Measurements from ENCODE around the gene COPS9. TPM values are rescaled to one million over a fixed set of nuclear protein-coding genes. Genes with fewer than 3 reads are reported as not detected.

COPS9 gene
- total RNA-seq, result 100 to 1,000 TPM in 1 of 4 donors, 10 to 100 TPM in 3; 13.1 to 124 (median 72.1) TPM

DNA sequence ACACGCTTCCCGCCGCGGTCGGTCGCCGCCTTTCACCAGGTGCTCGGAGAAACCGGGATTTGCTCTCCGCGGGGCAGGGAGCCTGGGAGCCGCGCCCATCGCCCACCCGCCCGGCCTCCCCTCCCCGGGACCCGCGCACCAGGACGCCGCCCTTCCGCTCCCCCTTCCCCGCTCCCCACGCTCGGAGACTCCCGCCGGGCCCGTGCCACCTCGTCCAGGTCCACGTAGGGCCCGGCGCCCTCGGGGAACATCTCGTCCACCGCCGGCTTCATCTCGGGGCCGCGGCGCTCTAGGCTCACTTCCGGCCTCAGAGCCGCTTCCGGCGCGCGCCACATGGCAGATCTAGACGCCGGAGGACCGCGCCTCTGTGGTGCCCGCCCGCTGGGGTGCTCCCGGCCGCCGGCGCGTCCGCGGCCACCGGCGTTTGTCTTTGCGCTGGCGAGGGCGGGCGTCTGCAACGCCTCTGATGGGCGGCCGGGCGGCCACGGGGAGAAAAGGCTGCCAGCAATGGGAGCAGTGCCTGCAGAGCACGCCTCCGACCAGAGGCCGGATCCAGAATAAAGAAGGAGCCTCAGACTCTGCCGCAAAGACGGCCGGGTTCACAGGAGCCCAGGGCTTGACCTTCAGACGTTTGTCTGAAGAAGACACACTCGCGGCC lies at the start of gene COPS9:
COPS9 (minus strand) TSS at position 293 of the 658 bp plus-strand sequence; CDS start at position 272, 21 bp downstream.
- no peaks in the 10 kb centered on the region for H3K9me3 ChIP-seq
- H3K27me3 ChIP-seq, result no peaks in the 10 kb centered on the region
- H3K4me1 ChIP-seq, result peaks cover 7 to 22% (median 12%) of the 10 kb centered on the region in 4 donors
- intact Hi-C loops (cut with DNase I; ENCODE audit: low total_unique reads) (no loop called here), in situ Hi-C loops (cut with MboI; ENCODE audit: low pct_ligation_motif_present in 1 of 4, low pct_unique_long_range_greater_than_20kb in 1 of 4, low sequenced_read_pairs in 3 of 4) (loop anchor here in 1 of 4 donors (10.0 kb wide), 1 partner anchor 71 kb away; no protein-coding TSS in a partner anchor)
- DNase-seq, result peak; percentile 88
- no peak for TF ChIP-seq CTCF (IDR thresholded peaks at IDR 0.05)
- TF ChIP-seq EP300 (IDR thresholded peaks at IDR 0.05; ENCODE audit: low read depth), result no peak
- peak; percentile 58 for TF ChIP-seq POLR2A (IDR thresholded peaks at IDR 0.05)
- TF ChIP-seq POLR2AphosphoS5 (IDR thresholded peaks at IDR 0.05), result peak; percentile 44 to 85 (median 80)
- peak within 1 kb of the TSS; percentile 69 to 100 (median 84) for H3K4me3 ChIP-seq
- peak within 1 kb of the TSS; percentile 69 to 84 (median 74) for H3K27ac ChIP-seq
- WGBS, 2 donors (ENCODE audit: low coverage in 1 of 2), result 0% methylated on average over 23 of the region's 79 CpGs; no CpG with 5 or more reads in 1 of the 2 donors
- no peaks in the 10 kb centered on the region for H3K36me3 ChIP-seq

GRCh38 chr2:240184656-240185055 lies 48.6 kb upstream of the COPS9 start:
- DNase-seq, result no peak
- in situ Hi-C loops (cut with MboI; ENCODE audit: low pct_ligation_motif_present in 1 of 4, low pct_unique_long_range_greater_than_20kb in 1 of 4, low sequenced_read_pairs in 3 of 4) (no loop called here), intact Hi-C loops (cut with DNase I; ENCODE audit: low total_unique reads) (no loop called here)
- 42 to 50% methylated on average over 2 to 3 of the region's 3 CpGs for WGBS, 2 donors (ENCODE audit: low coverage in 1 of 2)
- TF ChIP-seq CTCF (IDR thresholded peaks at IDR 0.05) (no peak), POLR2AphosphoS5 (IDR thresholded peaks at IDR 0.05) (no peak), EP300 (IDR thresholded peaks at IDR 0.05; ENCODE audit: low read depth) (no peak)
- Histone ChIP-seq H3K36me3 (no peaks in the 10 kb centered on the region), H3K27ac (no peak overlapping the region), H3K4me3 (no peak overlapping the region), H3K9me3 (no peaks in the 10 kb centered on the region), H3K27me3 (no peaks in the 10 kb centered on the region), H3K4me1 (no peaks in the 10 kb centered on the region)

DNA sequence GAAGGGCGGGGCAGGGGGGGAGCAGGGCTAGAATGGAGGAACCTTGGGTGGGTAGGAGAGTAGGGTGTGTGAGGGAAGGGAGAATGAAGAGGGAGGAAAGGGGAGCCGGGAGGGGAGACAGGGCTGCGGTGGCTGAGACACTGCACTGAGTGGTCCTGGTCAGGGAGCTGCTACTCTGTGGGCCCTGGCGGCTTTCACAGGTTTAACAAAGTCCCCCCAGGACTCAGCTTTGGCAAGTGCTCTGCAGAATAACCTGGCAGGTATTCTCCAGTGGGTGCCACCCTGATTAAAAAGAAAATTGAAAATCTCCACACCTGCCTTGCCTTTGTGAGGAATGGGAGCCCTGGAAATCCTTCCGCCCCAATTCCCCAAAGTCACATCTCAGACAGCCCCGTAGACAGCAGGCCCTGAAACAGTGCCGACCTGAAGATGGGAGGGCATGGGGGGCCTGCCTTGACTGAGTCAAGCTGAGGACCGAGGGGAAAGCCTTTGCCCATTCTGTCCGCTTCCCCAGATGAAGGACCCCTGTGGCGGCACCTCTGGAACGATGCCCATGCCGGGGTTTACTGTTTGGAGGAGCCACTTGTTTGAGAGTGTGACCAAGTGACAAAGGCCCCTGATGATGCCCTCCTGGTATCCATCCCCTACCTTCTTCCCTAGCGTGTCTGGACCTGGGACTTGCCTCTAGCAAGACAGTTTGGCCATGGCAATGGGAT lies 47.9 kb upstream of the COPS9 start:
- Histone ChIP-seq H3K27ac (no peak overlapping the region), H3K36me3 (no peaks in the 10 kb centered on the region), H3K4me1 (no peaks in the 10 kb centered on the region), H3K27me3 (no peaks in the 10 kb centered on the region), H3K9me3 (no peaks in the 10 kb centered on the region), H3K4me3 (no peak overlapping the region)
- DNase-seq, result peak; percentile 1
- in situ Hi-C loops (cut with MboI; ENCODE audit: low pct_ligation_motif_present in 1 of 4, low pct_unique_long_range_greater_than_20kb in 1 of 4, low sequenced_read_pairs in 3 of 4), result no loop called here
- TF ChIP-seq POLR2AphosphoS5 (IDR thresholded peaks at IDR 0.05) (no peak), CTCF (IDR thresholded peaks at IDR 0.05) (no peak), POLR2A (IDR thresholded peaks at IDR 0.05) (no peak), EP300 (IDR thresholded peaks at IDR 0.05; ENCODE audit: low read depth) (no peak)
- 75 to 79% methylated on average over 3 to 13 of the region's 13 CpGs for WGBS, 2 donors (ENCODE audit: low coverage in 1 of 2)
- intact Hi-C loops (cut with DNase I; ENCODE audit: low total_unique reads), result no loop called here

GRCh38 chr2:240183006-240183874 lies 47.1 kb upstream of the COPS9 start:
- in situ Hi-C loops (cut with MboI; ENCODE audit: low pct_ligation_motif_present in 1 of 4, low pct_unique_long_range_greater_than_20kb in 1 of 4, low sequenced_read_pairs in 3 of 4), result no loop called here
- H3K4me3 ChIP-seq, result no peak overlapping the region
- no peaks in the 10 kb centered on the region for H3K36me3 ChIP-seq
- no peak overlapping the region for H3K27ac ChIP-seq
- H3K9me3 ChIP-seq, result no peaks in the 10 kb centered on the region
- no peak for DNase-seq
- 78% methylated on average over 19 of the region's 22 CpGs; no CpG with 5 or more reads in 1 of the 2 donors for WGBS, 2 donors (ENCODE audit: low coverage in 1 of 2)
- no peaks in the 10 kb centered on the region for H3K27me3 ChIP-seq
- H3K4me1 ChIP-seq, result no peaks in the 10 kb centered on the region
- TF ChIP-seq POLR2A (IDR thresholded peaks at IDR 0.05) (no peak), CTCF (IDR thresholded peaks at IDR 0.05) (no peak), EP300 (IDR thresholded peaks at IDR 0.05; ENCODE audit: low read depth) (no peak), POLR2AphosphoS5 (IDR thresholded peaks at IDR 0.05) (no peak)
- intact Hi-C loops (cut with DNase I; ENCODE audit: low total_unique reads), result no loop called here

Measured in transverse colon (tissue), 4 donors.